ENCODE data around the gene NECTIN1.

NECTIN1 gene

GRCh38 chr11:119680541-119681360 is 48.2 kb downstream of the NECTIN1 start:
- Histone ChIP-seq H3K9ac (ENCODE audit: low read length in 2 of 2) (no peak overlapping the region), H3K9me3 (ENCODE audit: control insufficient read depth in 2 of 2, low read length in 2 of 2) (no peaks in the 10 kb centered on the region), H3K27me3 (ENCODE audit: control insufficient read depth in 1 of 2, insufficient read depth in 2 of 2, low read length in 2 of 2) (no peaks in the 10 kb centered on the region), H3K27ac (ENCODE audit: low read length) (no peak overlapping the region), H3K36me3 (ENCODE audit: control insufficient read depth in 2 of 2, insufficient read depth in 2 of 2, low read length in 2 of 2) (peaks cover 0 to 7% of the 10 kb centered on the region in 2 donors), H3K4me1 (ENCODE audit: control insufficient read depth, insufficient read depth, low read length) (peaks cover 10% of the 10 kb centered on the region), H3K4me3 (ENCODE audit: low read length in 2 of 2) (no peak overlapping the region)

DNA sequence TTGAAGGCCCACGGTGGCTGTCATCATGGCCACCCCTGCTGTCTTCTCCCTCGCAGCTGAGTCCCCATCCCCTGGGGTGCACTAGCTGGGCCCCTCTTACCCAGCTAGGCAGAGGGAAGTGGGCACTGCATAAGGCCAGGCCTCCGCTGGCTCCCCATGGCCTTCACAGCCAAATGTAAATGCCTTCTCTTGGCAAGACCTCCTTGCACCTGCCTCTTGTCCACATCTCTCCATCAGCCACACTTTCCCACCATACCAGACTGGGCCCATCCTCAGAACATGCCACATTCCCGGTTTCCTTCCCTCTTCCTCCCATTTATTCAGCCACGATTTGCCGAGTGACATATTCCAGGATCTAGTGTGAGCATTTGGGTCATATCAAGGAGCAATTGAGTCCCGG is 49.7 kb downstream of the NECTIN1 start:
- Histone ChIP-seq H3K4me3 (ENCODE audit: low read length in 2 of 2) (no peak overlapping the region), H3K27ac (ENCODE audit: low read length) (no peak overlapping the region), H3K27me3 (ENCODE audit: control insufficient read depth in 1 of 2, insufficient read depth in 2 of 2, low read length in 2 of 2) (no peaks in the 10 kb centered on the region), H3K9ac (ENCODE audit: low read length in 2 of 2) (no peak overlapping the region), H3K9me3 (ENCODE audit: control insufficient read depth in 2 of 2, low read length in 2 of 2) (no peaks in the 10 kb centered on the region), H3K36me3 (ENCODE audit: control insufficient read depth in 2 of 2, insufficient read depth in 2 of 2, low read length in 2 of 2) (peaks cover 0 to 11% of the 10 kb centered on the region in 2 donors), H3K4me1 (ENCODE audit: control insufficient read depth, insufficient read depth, low read length) (peaks cover 10% of the 10 kb centered on the region)

DNA sequence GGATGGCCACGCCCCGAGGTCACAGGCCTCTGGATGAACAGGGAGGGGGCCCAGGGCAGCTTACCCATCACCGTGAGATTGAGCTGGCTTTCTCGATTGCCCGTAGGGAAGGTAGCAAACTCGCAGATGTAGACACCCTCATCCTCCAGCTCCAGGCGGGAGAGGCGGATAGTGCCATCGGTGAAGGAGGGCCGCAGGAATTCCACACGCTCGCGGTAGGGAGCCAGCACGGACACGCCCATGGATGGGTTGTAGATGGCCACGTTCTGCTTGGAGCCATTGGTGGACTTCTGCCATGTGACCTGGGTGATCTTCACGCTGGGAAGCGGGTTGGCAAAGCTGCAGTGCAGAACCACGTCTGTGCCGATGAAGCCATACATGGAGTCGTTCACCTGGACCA is 50.6 kb downstream of the NECTIN1 start:
- Histone ChIP-seq H3K4me3 (ENCODE audit: low read length in 2 of 2) (no peak overlapping the region), H3K27ac (ENCODE audit: low read length) (no peak overlapping the region)

DNA sequence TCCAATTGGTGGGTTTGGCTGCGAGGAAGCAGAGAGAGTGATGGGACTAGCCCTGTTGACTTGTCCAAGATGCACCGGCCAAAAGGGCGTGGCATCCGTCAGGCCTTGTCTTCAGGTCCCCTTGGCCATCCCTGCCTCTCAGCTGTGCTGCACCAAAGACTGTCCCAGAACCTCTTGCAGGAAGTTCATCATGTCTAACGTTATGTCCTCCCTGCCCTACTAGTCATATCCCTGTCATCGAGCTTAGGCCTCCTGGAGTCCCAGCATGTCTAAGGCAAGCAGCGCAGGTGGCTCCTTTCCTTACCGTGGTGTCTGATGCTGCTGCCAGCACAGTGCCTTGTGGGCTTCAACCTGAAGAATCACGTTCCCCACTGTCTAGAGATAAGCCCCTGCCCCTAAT is 51.2 kb downstream of the NECTIN1 start:
- no peaks in the 10 kb centered on the region for H3K9me3 ChIP-seq (ENCODE audit: control insufficient read depth in 2 of 2, low read length in 2 of 2)
- H3K27ac ChIP-seq (ENCODE audit: low read length), result no peak overlapping the region
- H3K9ac ChIP-seq (ENCODE audit: low read length in 2 of 2), result no peak overlapping the region
- no peak overlapping the region for H3K4me3 ChIP-seq (ENCODE audit: low read length in 2 of 2)
- H3K36me3 ChIP-seq (ENCODE audit: control insufficient read depth in 2 of 2, insufficient read depth in 2 of 2, low read length in 2 of 2), result peaks cover 0 to 11% of the 10 kb centered on the region in 2 donors
- H3K4me1 ChIP-seq (ENCODE audit: control insufficient read depth, insufficient read depth, low read length), result peaks cover 10% of the 10 kb centered on the region
- H3K27me3 ChIP-seq (ENCODE audit: control insufficient read depth in 1 of 2, insufficient read depth in 2 of 2, low read length in 2 of 2), result no peaks in the 10 kb centered on the region

More for the DNA sequence above, 50.6 kb downstream of the NECTIN1 start:
- peaks cover 10% of the 10 kb centered on the region for H3K4me1 ChIP-seq (ENCODE audit: control insufficient read depth, insufficient read depth, low read length)
- H3K9me3 ChIP-seq (ENCODE audit: control insufficient read depth in 2 of 2, low read length in 2 of 2), result no peaks in the 10 kb centered on the region
- H3K9ac ChIP-seq (ENCODE audit: low read length in 2 of 2), result no peak overlapping the region
- peaks cover 0 to 11% of the 10 kb centered on the region in 2 donors for H3K36me3 ChIP-seq (ENCODE audit: control insufficient read depth in 2 of 2, insufficient read depth in 2 of 2, low read length in 2 of 2)
- no peaks in the 10 kb centered on the region for H3K27me3 ChIP-seq (ENCODE audit: control insufficient read depth in 1 of 2, insufficient read depth in 2 of 2, low read length in 2 of 2)

DNA sequence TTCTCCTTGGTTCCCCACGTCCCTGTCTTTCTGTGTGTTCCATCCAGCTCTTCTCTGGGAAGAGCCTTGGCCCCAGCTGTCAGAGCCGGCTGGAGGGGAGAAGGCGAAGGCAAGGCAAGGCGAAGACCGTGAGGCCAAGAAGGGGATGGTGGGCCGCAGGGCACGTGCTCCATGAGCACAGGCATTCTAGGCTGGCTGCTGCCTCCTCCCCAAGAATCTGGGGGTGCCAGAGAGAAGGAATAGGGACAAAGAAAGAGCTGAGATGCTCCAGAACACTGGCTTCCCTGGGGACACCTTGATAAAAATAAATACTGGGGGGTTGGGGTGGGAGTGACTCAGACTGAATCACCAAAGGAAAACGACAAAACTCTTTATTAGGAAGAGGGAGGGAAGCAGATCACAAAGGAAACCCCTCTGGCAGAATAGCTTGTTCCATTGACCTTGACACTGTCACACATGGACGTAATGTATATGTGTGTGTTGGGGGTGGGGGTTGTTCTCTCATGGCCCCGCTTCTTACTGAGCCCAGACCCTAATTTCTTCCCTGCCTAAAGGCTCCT is 52.5 kb downstream of the NECTIN1 start:
- no peak overlapping the region for H3K9ac ChIP-seq (ENCODE audit: low read length in 2 of 2)
- no peaks in the 10 kb centered on the region for H3K27me3 ChIP-seq (ENCODE audit: control insufficient read depth in 1 of 2, insufficient read depth in 2 of 2, low read length in 2 of 2)
- no peaks in the 10 kb centered on the region for H3K9me3 ChIP-seq (ENCODE audit: control insufficient read depth in 2 of 2, low read length in 2 of 2)
- no peak overlapping the region for H3K4me3 ChIP-seq (ENCODE audit: low read length in 2 of 2)
- peaks cover 22% of the 10 kb centered on the region for H3K4me1 ChIP-seq (ENCODE audit: control insufficient read depth, insufficient read depth, low read length)
- peaks cover 0 to 11% of the 10 kb centered on the region in 2 donors for H3K36me3 ChIP-seq (ENCODE audit: control insufficient read depth in 2 of 2, insufficient read depth in 2 of 2, low read length in 2 of 2)
- no peak overlapping the region for H3K27ac ChIP-seq (ENCODE audit: low read length)

DNA sequence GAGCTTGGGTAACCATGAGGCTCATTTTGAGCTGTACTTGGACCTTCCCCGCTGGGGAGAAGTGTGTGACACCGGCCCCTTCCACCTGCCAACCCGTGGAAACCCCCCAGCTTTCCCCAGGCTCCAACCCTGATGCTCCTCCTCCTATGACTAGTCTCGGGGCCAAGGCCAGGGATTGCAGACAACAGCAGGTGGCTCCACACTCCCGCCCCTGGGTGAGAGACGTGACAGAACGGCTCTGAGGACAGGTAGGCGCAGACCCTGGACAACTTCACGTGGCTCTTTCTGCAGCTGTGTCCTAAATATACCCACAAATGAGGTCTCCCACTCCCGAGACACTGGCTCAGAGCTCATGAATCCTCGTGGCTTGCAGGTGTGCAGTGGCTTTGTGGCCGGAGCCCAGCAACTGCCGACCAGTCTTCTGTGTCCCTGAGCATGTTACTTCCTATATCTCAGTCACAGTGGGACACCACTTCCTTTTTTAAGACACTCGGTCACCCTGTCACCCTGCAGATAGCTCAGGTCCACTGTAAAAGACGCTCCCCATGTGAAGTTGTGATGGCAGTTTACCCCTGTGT is 55.2 kb downstream of the NECTIN1 start:
- H3K27ac ChIP-seq (ENCODE audit: low read length), result no peak overlapping the region
- peaks cover 23% of the 10 kb centered on the region for H3K4me1 ChIP-seq (ENCODE audit: control insufficient read depth, insufficient read depth, low read length)
- no peak overlapping the region for H3K9ac ChIP-seq (ENCODE audit: low read length in 2 of 2)
- no peaks in the 10 kb centered on the region for H3K9me3 ChIP-seq (ENCODE audit: control insufficient read depth in 2 of 2, low read length in 2 of 2)
- no peak overlapping the region for H3K4me3 ChIP-seq (ENCODE audit: low read length in 2 of 2)
- H3K27me3 ChIP-seq (ENCODE audit: control insufficient read depth in 1 of 2, insufficient read depth in 2 of 2, low read length in 2 of 2), result no peaks in the 10 kb centered on the region
- peaks cover 0 to 11% of the 10 kb centered on the region in 2 donors for H3K36me3 ChIP-seq (ENCODE audit: control insufficient read depth in 2 of 2, insufficient read depth in 2 of 2, low read length in 2 of 2)

- no peak overlapping the region for H3K27ac ChIP-seq (ENCODE audit: low read length)
- H3K9ac ChIP-seq (ENCODE audit: low read length in 2 of 2), result no peak overlapping the region
- H3K36me3 ChIP-seq (ENCODE audit: control insufficient read depth in 2 of 2, insufficient read depth in 2 of 2, low read length in 2 of 2), result peaks cover 0 to 11% of the 10 kb centered on the region in 2 donors
- H3K4me3 ChIP-seq (ENCODE audit: low read length in 2 of 2), result no peak overlapping the region
- H3K27me3 ChIP-seq (ENCODE audit: control insufficient read depth in 1 of 2, insufficient read depth in 2 of 2, low read length in 2 of 2), result no peaks in the 10 kb centered on the region
- peaks cover 23% of the 10 kb centered on the region for H3K4me1 ChIP-seq (ENCODE audit: control insufficient read depth, insufficient read depth, low read length)
- H3K9me3 ChIP-seq (ENCODE audit: control insufficient read depth in 2 of 2, low read length in 2 of 2), result no peaks in the 10 kb centered on the region
Measured at GRCh38 chr11:119673052-119673758, 55.8 kb downstream of the NECTIN1 start.

DNA sequence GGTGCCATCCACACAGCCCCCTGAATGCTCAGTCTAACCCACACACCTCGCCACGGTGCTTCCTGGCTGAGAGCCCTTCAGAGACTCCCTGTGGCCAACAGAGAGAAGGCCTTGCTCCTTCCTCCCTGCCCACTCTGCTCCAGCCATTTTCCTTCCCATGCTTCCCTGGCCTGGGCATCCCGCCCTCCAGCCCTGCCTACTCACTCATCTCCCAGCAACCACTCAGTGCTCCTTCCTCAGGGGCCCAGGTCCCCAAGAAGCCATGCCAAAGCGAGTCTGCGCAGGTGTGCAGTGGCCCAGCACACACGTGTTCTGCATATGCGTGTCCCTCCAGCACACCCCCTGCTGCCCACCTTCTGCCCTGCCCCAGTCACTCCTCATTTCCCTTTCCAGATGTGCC is 56.4 kb downstream of the NECTIN1 start:
- Histone ChIP-seq H3K36me3 (ENCODE audit: control insufficient read depth in 2 of 2, insufficient read depth in 2 of 2, low read length in 2 of 2) (peaks cover 0 to 9% of the 10 kb centered on the region in 2 donors), H3K9ac (ENCODE audit: low read length in 2 of 2) (no peak overlapping the region), H3K9me3 (ENCODE audit: control insufficient read depth in 2 of 2, low read length in 2 of 2) (no peaks in the 10 kb centered on the region), H3K4me1 (ENCODE audit: control insufficient read depth, insufficient read depth, low read length) (peaks cover 22% of the 10 kb centered on the region), H3K27me3 (ENCODE audit: control insufficient read depth in 1 of 2, insufficient read depth in 2 of 2, low read length in 2 of 2) (no peaks in the 10 kb centered on the region), H3K4me3 (ENCODE audit: low read length in 2 of 2) (no peak overlapping the region), H3K27ac (ENCODE audit: low read length) (no peak overlapping the region)

DNA sequence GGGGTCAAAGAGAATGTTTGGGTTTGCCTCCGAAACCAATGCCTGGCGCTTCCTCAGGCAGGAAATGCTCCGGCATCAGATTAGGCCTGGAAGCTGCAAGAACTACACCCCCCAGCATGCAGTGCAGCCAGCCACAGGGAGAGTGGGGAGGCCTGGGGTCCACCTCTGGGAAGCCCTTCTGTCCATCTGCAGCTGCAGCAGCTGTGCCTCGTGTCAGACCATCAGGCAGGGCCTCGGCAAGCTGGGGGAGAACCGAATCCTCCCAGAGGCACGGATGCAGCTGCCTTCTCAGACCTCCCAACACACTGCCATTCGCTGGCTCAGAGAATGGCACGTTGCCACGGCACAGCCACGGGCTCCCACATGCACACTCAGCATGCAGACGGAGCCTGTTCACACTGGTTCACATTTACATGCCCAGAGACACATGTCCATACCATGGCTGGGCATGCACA is 57.4 kb downstream of the NECTIN1 start:
- Histone ChIP-seq H3K9ac (ENCODE audit: low read length in 2 of 2) (no peak overlapping the region), H3K4me3 (ENCODE audit: low read length in 2 of 2) (no peak overlapping the region), H3K27me3 (ENCODE audit: control insufficient read depth in 1 of 2, insufficient read depth in 2 of 2, low read length in 2 of 2) (no peaks in the 10 kb centered on the region), H3K9me3 (ENCODE audit: control insufficient read depth in 2 of 2, low read length in 2 of 2) (no peaks in the 10 kb centered on the region), H3K36me3 (ENCODE audit: control insufficient read depth in 2 of 2, insufficient read depth in 2 of 2, low read length in 2 of 2) (peaks cover 0 to 3% of the 10 kb centered on the region in 2 donors), H3K4me1 (ENCODE audit: control insufficient read depth, insufficient read depth, low read length) (peaks cover 23% of the 10 kb centered on the region), H3K27ac (ENCODE audit: low read length) (no peak overlapping the region)

GRCh38 chr11:119671051-119671450 is 57.9 kb downstream of the NECTIN1 start:
- Histone ChIP-seq H3K27me3 (ENCODE audit: control insufficient read depth in 1 of 2, insufficient read depth in 2 of 2, low read length in 2 of 2) (no peaks in the 10 kb centered on the region), H3K9me3 (ENCODE audit: control insufficient read depth in 2 of 2, low read length in 2 of 2) (no peaks in the 10 kb centered on the region), H3K4me3 (ENCODE audit: low read length in 2 of 2) (no peak overlapping the region), H3K36me3 (ENCODE audit: control insufficient read depth in 2 of 2, insufficient read depth in 2 of 2, low read length in 2 of 2) (peaks cover 0 to 3% of the 10 kb centered on the region in 2 donors), H3K9ac (ENCODE audit: low read length in 2 of 2) (no peak overlapping the region), H3K4me1 (ENCODE audit: control insufficient read depth, insufficient read depth, low read length) (peaks cover 28% of the 10 kb centered on the region), H3K27ac (ENCODE audit: low read length) (no peak overlapping the region)

Measured in stomach smooth muscle (tissue), 2 donors.